ENCODE data around the gene MARVELD1.

Gene MARVELD1

GRCh38 chr10:97740613-97741012, 27.1 kb downstream of the MARVELD1 start:
- TF ChIP-seq CTCF (IDR thresholded peaks at IDR 0.05), result no peak
- H3K9me3 ChIP-seq (ENCODE audit: control insufficient read depth, low read length), result no peaks in the 10 kb centered on the region
- H3K27ac ChIP-seq, result no peak overlapping the region
- no peak overlapping the region for H2AFZ ChIP-seq
- H3K27me3 ChIP-seq (ENCODE audit: control insufficient read depth, insufficient read depth, low read length), result no peaks in the 10 kb centered on the region
- peaks cover 3% of the 10 kb centered on the region for H3K4me1 ChIP-seq
- H3K4me3 ChIP-seq (ENCODE audit: low read depth, low read length), result no peak overlapping the region
- no peaks in the 10 kb centered on the region for H3K36me3 ChIP-seq (ENCODE audit: control insufficient read depth, insufficient read depth, low read length)
- no peak overlapping the region for H3K9ac ChIP-seq
- H3K4me2 ChIP-seq (ENCODE audit: low read length), result no peak overlapping the region
- H3K79me2 ChIP-seq, result peaks cover 19% of the 10 kb centered on the region

- peaks cover 3% of the 10 kb centered on the region for H3K4me1 ChIP-seq
- H3K79me2 ChIP-seq, result peaks cover 8% of the 10 kb centered on the region
- H3K36me3 ChIP-seq (ENCODE audit: control insufficient read depth, insufficient read depth, low read length), result no peaks in the 10 kb centered on the region
- no peak overlapping the region for H3K9ac ChIP-seq
- H3K27ac ChIP-seq, result no peak overlapping the region
- no peaks in the 10 kb centered on the region for H3K27me3 ChIP-seq (ENCODE audit: control insufficient read depth, insufficient read depth, low read length)
- H3K4me3 ChIP-seq (ENCODE audit: low read depth, low read length), result no peak overlapping the region
- no peak overlapping the region for H3K4me2 ChIP-seq (ENCODE audit: low read length)
- TF ChIP-seq CTCF (IDR thresholded peaks at IDR 0.05), result no peak
- no peak overlapping the region for H2AFZ ChIP-seq
- H3K9me3 ChIP-seq (ENCODE audit: control insufficient read depth, low read length), result no peaks in the 10 kb centered on the region
Observed at GRCh38 chr10:97743169-97743943, 29.8 kb downstream of the MARVELD1 start.

- H3K4me1 ChIP-seq, result peaks cover 3% of the 10 kb centered on the region
- H3K4me3 ChIP-seq (ENCODE audit: low read depth, low read length), result no peak overlapping the region
- no peak overlapping the region for H3K4me2 ChIP-seq (ENCODE audit: low read length)
- no peaks in the 10 kb centered on the region for H3K9me3 ChIP-seq (ENCODE audit: control insufficient read depth, low read length)
- no peaks in the 10 kb centered on the region for H3K36me3 ChIP-seq (ENCODE audit: control insufficient read depth, insufficient read depth, low read length)
- no peak overlapping the region for H3K9ac ChIP-seq
- no peak overlapping the region for H2AFZ ChIP-seq
- no peaks in the 10 kb centered on the region for H3K27me3 ChIP-seq (ENCODE audit: control insufficient read depth, insufficient read depth, low read length)
- H3K27ac ChIP-seq, result no peak overlapping the region
- H3K79me2 ChIP-seq, result peaks cover 6% of the 10 kb centered on the region
- TF ChIP-seq CTCF (IDR thresholded peaks at IDR 0.05), result no peak
Observed at GRCh38 chr10:97744405-97745035, 31.0 kb downstream of the MARVELD1 start.

GRCh38 chr10:97747573-97747972, 34.0 kb downstream of the MARVELD1 start:
- Histone ChIP-seq H3K36me3 (ENCODE audit: control insufficient read depth, insufficient read depth, low read length) (no peaks in the 10 kb centered on the region), H3K9me3 (ENCODE audit: control insufficient read depth, low read length) (no peaks in the 10 kb centered on the region), H3K27ac (no peak overlapping the region), H3K4me2 (ENCODE audit: low read length) (no peak overlapping the region), H2AFZ (no peak overlapping the region), H3K4me3 (ENCODE audit: low read depth, low read length) (no peak overlapping the region), H3K79me2 (no peaks in the 10 kb centered on the region), H3K27me3 (ENCODE audit: control insufficient read depth, insufficient read depth, low read length) (no peaks in the 10 kb centered on the region), H3K4me1 (peaks cover 3% of the 10 kb centered on the region), H3K9ac (no peak overlapping the region)
- no peak for TF ChIP-seq CTCF (IDR thresholded peaks at IDR 0.05)
